B cell (primary cell): ENCODE measurements around the gene TAB3. TPM values are rescaled to one million over a fixed set of nuclear protein-coding genes. Genes with fewer than 3 reads are reported as not detected.

Experiments used
- ATAC-seq: fragments of 200-7000 bp; cut with Tn5 transposase; one replicate; pipeline ENCODE4 v1.10.0; 2021; ENCODE audit warnings: low read depth, mild to moderate bottlenecking, moderate number of reproducible peaks, moderate library complexity
- CTCF ChIA-PET: fragments of 350-600 bp; sonication (Branson Sonifier 250); formaldehyde crosslinking; loops from one replicate; lab custom pipeline; 2021; ENCODE audit warnings: antibody characterized with exemption, inconsistent platforms; lab: Charles Lee
- POLR2A ChIA-PET: fragments of 350-600 bp; sonication (Branson Sonifier 250); formaldehyde crosslinking; loops from one replicate; lab custom pipeline; 2021; ENCODE audit warnings: antibody characterized with exemption; lab: Charles Lee
- DNase-seq: peaks from one replicate; pipeline ENCODE4 v3.0.0; 2013
- H2AFZ ChIP-seq: 2 replicates; pipeline ENCODE4 v1.6.1; 2012; ENCODE audit warnings: mild to moderate bottlenecking, low read depth, low read length; ENCODE audit not compliant: insufficient read depth, poor library complexity, severe bottlenecking
- H3K27ac ChIP-seq, 2 donors: 1 replicate in 1 of 2; 2 replicates in 1 of 2; pipeline ENCODE4 v1.5.1; 2012 to 2013; ENCODE audit warnings: low read length in 2 of 2, mild to moderate bottlenecking in 2 of 2, moderate library complexity in 1 of 2
- H3K27me3 ChIP-seq, 4 experiments: fragments of 200-600 bp in 1 of 4; sonication (generic) in 1 of 4; replicated peaks in 1 of 4; 1 replicate in 2 of 4; 2 replicates in 2 of 4; pipeline versions ENCODE4 v1.6.1 to v1.7.0; 2013 to 2016; ENCODE audit warnings: low read length in 3 of 4, mild to moderate bottlenecking in 2 of 4, mixed read lengths in 1 of 4, moderate library complexity in 1 of 4; ENCODE audit not compliant: insufficient read depth in 4 of 4, control insufficient read depth in 3 of 4; ENCODE audit errors: control extremely low read depth in 1 of 4
- H3K36me3 ChIP-seq, 2 experiments: replicated peaks in 1 of 2; 1 replicate in 1 of 2; 2 replicates in 1 of 2; pipeline versions ENCODE4 v1.6.1 to v1.7.1; 2013; ENCODE audit warnings: low read length in 1 of 2; ENCODE audit not compliant: insufficient read depth in 2 of 2, control insufficient read depth in 1 of 2; ENCODE audit errors: control extremely low read depth in 1 of 2, extremely low read depth in 1 of 2
- H3K4me1 ChIP-seq, 2 donors: fragments of 200-600 bp in 1 of 2; sonication (generic) in 1 of 2; 1 replicate in 1 of 2; 2 replicates in 1 of 2; pipeline versions ENCODE4 v1.5.1 to v1.6.1; 2013 to 2017; ENCODE audit warnings: low read length in 2 of 2; ENCODE audit not compliant: control insufficient read depth in 2 of 2, insufficient read depth in 2 of 2
- H3K4me2 ChIP-seq: replicated peaks from 2 replicates; pipeline ENCODE3; 2012; ENCODE audit warnings: mild to moderate bottlenecking, low read depth, low read length; ENCODE audit not compliant: poor library complexity, severe bottlenecking
- H3K4me3 ChIP-seq, 5 experiments: fragments of 200-600 bp in 1 of 5; sonication (generic) in 1 of 5; 1 replicate in 3 of 5; 2 replicates in 2 of 5; pipeline versions ENCODE4 v1.5.1 to v1.7.0; 2011 to 2016; ENCODE audit warnings: low read length in 4 of 5, mild to moderate bottlenecking in 4 of 5, low read depth in 2 of 5, control low read depth in 1 of 5, moderate library complexity in 1 of 5; ENCODE audit not compliant: insufficient read depth in 1 of 5; ENCODE audit errors: control extremely low read depth in 1 of 5, extremely low read depth in 1 of 5
- H3K79me2 ChIP-seq: fragments of 200-600 bp; sonication (generic); one replicate; pipeline ENCODE4 v1.6.0; 2016; ENCODE audit warnings: low read length; ENCODE audit not compliant: control insufficient read depth, insufficient read depth
- H3K9ac ChIP-seq: fragments of 200-600 bp; sonication (generic); 2 replicates; pipeline ENCODE4 v1.6.1; 2017; ENCODE audit warnings: mild to moderate bottlenecking, low read length, moderate library complexity
- H3K9me3 ChIP-seq, 3 donors: one replicate each; pipeline versions ENCODE4 v1.6.1 to v1.7.1; 2013; ENCODE audit warnings: low read length in 2 of 3; ENCODE audit not compliant: control insufficient read depth in 2 of 3, insufficient read depth in 1 of 3; ENCODE audit errors: control extremely low read depth in 1 of 3
- H4K20me1 ChIP-seq: 2 replicates; pipeline ENCODE4 v1.6.0; 2012; ENCODE audit warnings: mild to moderate bottlenecking, low read length; ENCODE audit not compliant: insufficient read depth, control insufficient read depth, poor library complexity, severe bottlenecking
- H3K27ac Mint-ChIP-seq: one replicate; pipeline ENCODE4 v1.8.0; 2021; ENCODE audit warnings: mixed read lengths
- H3K27me3 Mint-ChIP-seq: one replicate; pipeline ENCODE4 v1.8.0; 2021; ENCODE audit warnings: mixed read lengths
- H3K4me1 Mint-ChIP-seq: one replicate; pipeline ENCODE4 v1.8.0; 2021; ENCODE audit warnings: mixed read lengths
- H3K4me3 Mint-ChIP-seq: one replicate; pipeline ENCODE4 v1.8.0; 2021; ENCODE audit warnings: mixed read lengths
- H3K9me3 Mint-ChIP-seq: one replicate; pipeline ENCODE4 v1.8.0; 2022; ENCODE audit warnings: mixed read lengths; ENCODE audit not compliant: insufficient read depth
- CTCF ChIP-seq: fragments of 200-600 bp; IDR thresholded peaks from one replicate; pipeline ENCODE4 v1.8.0; 2022; ENCODE audit warnings: antibody characterized with exemption, mild to moderate bottlenecking
- EZH2 ChIP-seq: IDR thresholded peaks from 2 replicates; pipeline ENCODE4 v1.6.1; 2012; ENCODE audit warnings: borderline replicate concordance, low read depth, mild to moderate bottlenecking, moderate library complexity, low read length; ENCODE audit not compliant: insufficient read depth, poor library complexity, severe bottlenecking
- WGBS: methylation state at CpG from one replicate; pipeline ENCODE4 v1.1.5; 2013; ENCODE audit warnings: missing lambda C conversion rate; ENCODE audit not compliant: insufficient coverage; 5-methylcytosine and 5-hydroxymethylcytosine counted together
- intact Hi-C: fragments of 100-400 bp; cut with micrococcal nuclease; formaldehyde crosslinking; loops from one replicate; pipeline ENCODE4 v1.10.0; 2022
- polyA plus RNA-seq: library from polyadenylated mRNA; depleted of rRNA; stranded (reverse); fragments of >200 nt; gene quantifications from 2 replicates; pipeline ENCODE4 v1.2.3, GENCODE V29; 2012
- total RNA-seq, 2 donors: library from RNA; stranded (reverse); fragments of 120-200 nt in 1 of 2; gene quantifications; 1 replicate in 1 of 2; 2 replicates in 1 of 2; pipeline versions ENCODE4 v1.2.3 to v1.2.4, GENCODE V29; 2013 to 2022

Gene TAB3
- total and polyA plus RNA-seq, 2 donors (not counting 1 experiment from before 2014, with no cell fraction given), result 11.4 to 26.5 TPM

DNA sequence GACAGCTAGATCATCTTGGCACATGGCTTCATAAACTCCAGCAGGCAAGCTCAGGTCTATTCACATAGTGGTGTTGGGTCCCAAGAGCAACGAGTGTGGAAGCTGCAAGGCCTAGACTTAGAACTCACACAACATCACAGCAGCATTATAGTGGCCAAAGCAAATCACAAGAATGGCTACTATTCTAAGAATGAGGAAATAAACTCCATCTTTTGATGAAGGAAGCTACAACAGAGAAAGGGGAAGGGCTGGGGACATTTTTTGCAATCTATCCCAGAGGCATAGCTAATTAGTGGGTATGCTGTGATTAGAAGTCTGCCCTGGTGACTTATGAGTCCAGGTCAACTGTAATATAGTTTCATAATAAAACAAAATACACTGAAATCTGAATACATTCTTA is 42.9 kb upstream of the TAB3 start:
- Mint-ChIP-seq H3K4me3 (no peak overlapping the region), H3K27me3 (no peaks in the 10 kb centered on the region), H3K4me1 (no peaks in the 10 kb centered on the region), H3K9me3 (no peaks in the 10 kb centered on the region), H3K27ac (no peak overlapping the region)
- no peaks in the 10 kb centered on the region for H4K20me1 ChIP-seq
- no peaks in the 10 kb centered on the region for H3K36me3 ChIP-seq
- no peak overlapping the region for H3K4me3 ChIP-seq
- H3K9me3 ChIP-seq, result no peaks in the 10 kb centered on the region
- H3K9ac ChIP-seq, result no peak overlapping the region
- H3K27me3 ChIP-seq, result no peaks in the 10 kb centered on the region
- TF ChIP-seq EZH2 (no peak), CTCF (no peak)
- no peaks in the 10 kb centered on the region for H3K79me2 ChIP-seq
- H3K4me2 ChIP-seq, result no peak overlapping the region
- no peak for DNase-seq
- no peaks in the 10 kb centered on the region for H3K4me1 ChIP-seq
- ChIA-PET CTCF (no interaction called here), POLR2A (no interaction called here)
- no peak overlapping the region for H3K27ac ChIP-seq
- no peak for ATAC-seq
- H2AFZ ChIP-seq, result no peak overlapping the region
- intact Hi-C loops, result no loop called here
- WGBS, result 100% methylated on average over 1 of the region's 1 CpG

DNA sequence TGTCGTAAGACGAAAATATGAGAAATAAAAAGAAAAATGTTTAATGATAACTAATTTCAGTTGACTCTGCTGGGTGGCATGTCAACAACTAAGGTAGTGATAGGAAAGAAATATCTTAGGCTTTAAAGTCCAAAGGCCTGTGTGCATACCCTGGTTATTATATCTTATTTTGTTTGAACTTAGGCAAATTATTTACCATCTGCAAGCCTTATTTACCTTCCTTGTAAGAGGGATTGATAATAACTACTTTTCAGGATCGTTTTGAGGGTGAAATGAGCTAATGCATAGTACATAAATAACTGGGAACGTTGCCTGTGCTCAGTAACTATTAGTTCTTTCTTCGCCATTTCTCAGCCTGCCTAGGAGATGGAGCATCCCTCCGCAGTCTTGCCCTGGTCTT is 41.6 kb upstream of the TAB3 start:
- Histone ChIP-seq H3K9ac (no peak overlapping the region), H3K9me3 (no peaks in the 10 kb centered on the region), H3K4me2 (no peak overlapping the region), H4K20me1 (no peaks in the 10 kb centered on the region), H3K4me3 (no peak overlapping the region), H3K4me1 (no peaks in the 10 kb centered on the region), H3K27me3 (no peaks in the 10 kb centered on the region), H3K79me2 (no peaks in the 10 kb centered on the region), H3K27ac (no peak overlapping the region), H3K36me3 (no peaks in the 10 kb centered on the region), H2AFZ (no peak overlapping the region)
- Mint-ChIP-seq H3K9me3 (no peaks in the 10 kb centered on the region), H3K27ac (no peak overlapping the region), H3K27me3 (no peaks in the 10 kb centered on the region), H3K4me3 (no peak overlapping the region), H3K4me1 (no peaks in the 10 kb centered on the region)
- no peak for TF ChIP-seq CTCF
- no peak for TF ChIP-seq EZH2
- intact Hi-C loops, result no loop called here
- DNase-seq, result no peak
- CTCF ChIA-PET, result no interaction called here
- WGBS, result no CpG with 5 or more reads among the region's 6 CpGs
- no peak for ATAC-seq
- POLR2A ChIA-PET, result no interaction called here
